Transverse colon (tissue), 4 donors: ENCODE measurements around the gene SNPH. TPM values are rescaled to one million over a fixed set of nuclear protein-coding genes. Genes with fewer than 3 reads are reported as not detected.

Experiments used
- DNase-seq: peaks from one replicate; pipeline ENCODE4 v3.0.0-alpha.2; 2019
- H3K27ac ChIP-seq, 4 donors: fragments of 200-600 bp; sonication (generic); 2 replicates each; pipeline ENCODE4 v1.5.1; 2016 to 2018; ENCODE audit warnings: inconsistent platforms in 4 of 4
- H3K27me3 ChIP-seq: fragments of 200-600 bp; sonication (generic); 2 replicates; pipeline ENCODE4 v1.5.1; 2017; ENCODE audit warnings: inconsistent platforms
- H3K36me3 ChIP-seq, 4 donors: fragments of 200-600 bp; sonication (generic); 2 replicates each; pipeline ENCODE4 v1.5.1; 2017 to 2019; ENCODE audit warnings: inconsistent platforms in 4 of 4
- H3K4me1 ChIP-seq, 4 donors: fragments of 200-600 bp; sonication (generic); 2 replicates each; pipeline ENCODE4 v1.5.1; 2017 to 2020; ENCODE audit warnings: inconsistent platforms in 4 of 4
- H3K4me3 ChIP-seq, 4 donors: fragments of 200-600 bp; sonication (generic); 1 replicate in 1 of 4; 2 replicates in 3 of 4; pipeline versions ENCODE4 v1.5.1 to v1.6.1; 2017 to 2019; ENCODE audit warnings: inconsistent platforms in 4 of 4
- H3K9me3 ChIP-seq, 2 donors: fragments of 200-600 bp; sonication (generic); 2 replicates each; pipeline ENCODE4 v1.5.1; 2017 to 2019; ENCODE audit warnings: inconsistent platforms in 2 of 2
- CTCF ChIP-seq, 5 experiments: fragments of 200-600 bp in 3 of 5; fragments of 450-650 bp in 2 of 5; sonication (generic) in 3 of 5; IDR thresholded peaks; 1 replicate in 2 of 5; 2 replicates in 3 of 5; pipeline ENCODE4 v1.5.1; 2016 to 2017; ENCODE audit warnings: antibody characterized with exemption in 5 of 5, inconsistent platforms in 3 of 5, mild to moderate bottlenecking in 2 of 5, moderate library complexity in 1 of 5
- EP300 ChIP-seq: sonication (generic); formaldehyde crosslinking; IDR thresholded peaks from one replicate; pipeline ENCODE4 v1.6.1; 2017; ENCODE audit warnings: antibody characterized with exemption, low read depth
- POLR2A ChIP-seq: fragments of 450-650 bp; IDR thresholded peaks from one replicate; pipeline ENCODE4 v1.6.1; 2016; ENCODE audit warnings: antibody characterized with exemption, mild to moderate bottlenecking, moderate library complexity
- POLR2AphosphoS5 ChIP-seq, 3 donors: sonication (generic); formaldehyde crosslinking; IDR thresholded peaks; one replicate each; pipeline ENCODE4 v1.6.1; 2016; ENCODE audit warnings: antibody characterized with exemption in 3 of 3
- WGBS, 2 donors: methylation state at CpG; one replicate each; pipeline ENCODE4 v1.1.5; 2018; ENCODE audit warnings: low coverage in 1 of 2; 5-methylcytosine and 5-hydroxymethylcytosine counted together
- in situ Hi-C, 4 donors: fragments of 200-750 bp; cut with MboI; loops; one replicate each; pipeline versions ENCODE4 v1.15.0 to v1.15.1; 2017; ENCODE audit warnings: low sequenced_read_pairs in 3 of 4, low pct_ligation_motif_present in 1 of 4, low pct_unique_long_range_greater_than_20kb in 1 of 4
- intact Hi-C: fragments of 100-400 bp; cut with DNase I; formaldehyde crosslinking; loops from one replicate; pipeline ENCODE4 v1.15.1; 2023; ENCODE audit warnings: low total_unique reads
- total RNA-seq, 4 donors: library from RNA; depleted of rRNA; stranded (reverse); fragments of >200 nt; gene quantifications; one replicate each; pipeline ENCODE4 v1.1.0, GENCODE V29; 2016

SNPH gene
- total RNA-seq, 4 donors from 2014 or later: 2.2 to 2.6 (median 2.3) TPM

- in situ Hi-C loops: loop anchor here (5.0 to 10.0 kb wide), 4 partner anchors 65 to 123 kb away; no protein-coding TSS in a partner anchor
- H3K27ac ChIP-seq: no peak overlapping the region
- TF ChIP-seq POLR2AphosphoS5 (IDR thresholded peaks at IDR 0.05) (no peak), EP300 (no peak), CTCF (IDR thresholded peaks at IDR 0.05) (no peak), POLR2A (no peak)
- 100% methylated on average over 1 of the region's 4 CpGs; no CpG with 5 or more reads in 1 of the 2 donors for WGBS, 2 donors
- no peaks in the 10 kb centered on the region for H3K9me3 ChIP-seq
- H3K4me1 ChIP-seq: peaks cover 0 to 4% (median 1%) of the 10 kb centered on the region in 4 donors
- intact Hi-C loops: loop anchor here (10.0 kb wide), 1 partner anchor 145 kb away; the partner anchor contains the start of gene NSFL1C
- no peak for DNase-seq
- H3K4me3 ChIP-seq: no peak overlapping the region
- no peaks in the 10 kb centered on the region for H3K27me3 ChIP-seq
- H3K36me3 ChIP-seq: no peaks in the 10 kb centered on the region
Observed at GRCh38 chr20:1319462-1319861, 53.4 kb downstream of the SNPH start.

- intact Hi-C loops (no loop called here), in situ Hi-C loops (no loop called here)
- WGBS, 2 donors: 89% methylated on average over 6 of the region's 6 CpGs; no CpG with 5 or more reads in 1 of the 2 donors
- Histone ChIP-seq H3K27ac (no peak overlapping the region), H3K4me3 (no peak overlapping the region), H3K27me3 (no peaks in the 10 kb centered on the region), H3K9me3 (no peaks in the 10 kb centered on the region), H3K4me1 (peaks cover 0 to 9% (median 6%) of the 10 kb centered on the region in 4 donors), H3K36me3 (no peaks in the 10 kb centered on the region)
- no peak for DNase-seq
- TF ChIP-seq EP300 (no peak), POLR2A (no peak), POLR2AphosphoS5 (IDR thresholded peaks at IDR 0.05) (no peak), CTCF (IDR thresholded peaks at IDR 0.05) (no peak)
Observed at GRCh38 chr20:1320016-1320415, 53.9 kb downstream of the SNPH start.

GRCh38 chr20:1320902-1321653 lies 55.0 kb downstream of the SNPH start:
- Histone ChIP-seq H3K4me1 (peaks cover 4 to 13% (median 9%) of the 10 kb centered on the region in 4 donors), H3K4me3 (no peak overlapping the region), H3K27me3 (no peaks in the 10 kb centered on the region), H3K36me3 (no peaks in the 10 kb centered on the region), H3K27ac (no peak overlapping the region), H3K9me3 (no peaks in the 10 kb centered on the region)
- intact Hi-C loops: no loop called here
- no peak for DNase-seq
- WGBS, 2 donors: 80% methylated on average over 17 of the region's 17 CpGs; no CpG with 5 or more reads in 1 of the 2 donors
- no peak for TF ChIP-seq CTCF (IDR thresholded peaks at IDR 0.05)
- no peak for TF ChIP-seq POLR2A
- no peak for TF ChIP-seq POLR2AphosphoS5 (IDR thresholded peaks at IDR 0.05)
- no peak for TF ChIP-seq EP300
- in situ Hi-C loops: no loop called here

- H3K4me3 ChIP-seq: no peak overlapping the region
- H3K9me3 ChIP-seq: no peaks in the 10 kb centered on the region
- WGBS, 2 donors: 0 to 59% methylated on average over 1 to 4 of the region's 4 CpGs
- H3K27ac ChIP-seq: no peak overlapping the region
- no peak for TF ChIP-seq POLR2AphosphoS5 (IDR thresholded peaks at IDR 0.05)
- in situ Hi-C loops: no loop called here
- H3K36me3 ChIP-seq: no peaks in the 10 kb centered on the region
- peak; percentile 4 for DNase-seq
- intact Hi-C loops: no loop called here
- peaks cover 9 to 19% (median 14%) of the 10 kb centered on the region in 4 donors for H3K4me1 ChIP-seq
- no peaks in the 10 kb centered on the region for H3K27me3 ChIP-seq
Observed at GRCh38 chr20:1321654-1321939, 55.5 kb downstream of the SNPH start.
